MV-4-11 (cell line): ENCODE measurements around the gene RGS12.

Experiments
- DNase-seq: peaks from one replicate; lab custom pipeline; 2025; lab: John Stamatoyannopoulos, UW

The RGS12 gene

GRCh38 chr4:3330707-3331106 is 37.9 kb downstream of the RGS12 start:
- DNase-seq, result peak; percentile 94

GRCh38 chr4:3331511-3332394 is 38.9 kb downstream of the RGS12 start:
- DNase-seq, result no peak

DNA sequence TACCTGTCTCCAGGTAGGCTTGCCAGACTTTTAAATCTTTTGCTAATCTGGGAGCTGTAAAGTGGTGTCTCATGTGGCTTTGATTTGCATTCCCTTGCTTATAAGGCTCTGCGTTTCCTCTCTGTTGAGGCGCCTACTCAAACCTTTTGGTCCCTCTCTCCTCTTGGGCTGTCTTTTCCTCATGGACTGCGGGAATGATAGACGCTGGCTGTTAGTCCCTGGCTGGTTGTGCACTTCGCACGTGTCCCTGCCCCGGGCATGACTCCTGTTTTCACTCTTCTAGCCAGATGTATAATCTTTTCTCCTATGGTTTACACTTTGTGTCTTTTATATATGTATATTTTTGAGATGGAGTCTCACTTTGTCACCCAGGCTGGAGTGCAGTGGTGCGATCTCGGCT is 39.7 kb downstream of the RGS12 start:
- no peak for DNase-seq

DNA sequence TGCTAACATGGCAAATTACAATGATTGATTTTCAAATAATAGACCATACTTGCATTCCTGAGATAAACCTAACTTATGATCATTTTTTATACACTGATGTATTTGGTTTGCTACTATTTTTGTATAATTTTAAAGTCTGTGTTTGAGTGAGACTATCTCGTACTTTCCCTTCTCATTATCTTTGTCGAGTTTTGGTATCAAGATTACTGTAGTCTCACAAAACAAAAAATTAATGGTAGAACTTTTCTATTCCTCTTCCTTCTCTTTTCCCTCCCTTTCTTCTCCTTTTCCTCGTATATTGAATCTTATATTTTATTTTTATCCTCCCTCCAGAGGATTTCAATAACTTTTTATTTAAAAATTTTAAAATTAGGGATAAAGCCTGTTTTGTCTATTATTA is 41.5 kb downstream of the RGS12 start:
- no peak for DNase-seq

DNA sequence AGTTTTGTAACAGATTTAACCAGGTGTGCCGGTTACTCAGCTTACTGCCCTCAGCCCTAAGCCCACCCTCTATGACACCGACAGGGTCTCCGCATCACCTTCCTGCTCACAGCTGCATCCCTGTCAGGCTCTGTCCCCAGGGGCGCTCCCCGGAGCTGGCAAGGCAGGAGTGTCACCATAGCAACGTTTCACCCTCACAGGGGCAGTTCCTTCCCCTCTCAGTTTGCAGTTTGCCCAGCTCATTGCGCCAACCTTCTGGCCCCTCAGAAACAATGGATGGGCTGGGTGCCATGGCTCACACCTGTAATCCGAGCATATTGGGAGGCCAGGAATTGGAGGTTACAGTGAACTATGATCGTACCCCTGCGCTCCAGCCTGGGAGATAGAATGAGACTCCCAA is 42.6 kb downstream of the RGS12 start:
- no peak for DNase-seq

DNA sequence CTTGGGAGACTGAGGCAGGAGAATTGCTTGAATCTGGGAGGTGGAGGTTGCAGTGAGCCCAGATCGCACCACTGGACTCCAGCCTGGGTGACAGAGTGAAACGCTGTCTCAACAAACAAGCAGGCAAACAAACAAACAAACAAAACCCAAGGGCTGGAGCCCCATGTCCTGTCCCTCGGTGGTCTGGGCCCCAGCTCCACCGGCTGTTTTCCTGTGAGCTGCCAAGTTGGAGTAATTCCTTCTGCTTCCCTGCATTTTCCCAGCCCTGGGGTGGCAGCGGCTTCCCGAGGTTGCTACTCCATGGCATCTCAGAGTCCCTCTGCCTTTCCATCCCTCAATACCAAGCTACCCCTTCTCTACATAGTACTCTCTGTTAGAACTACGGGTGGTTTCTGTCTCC is 43.2 kb downstream of the RGS12 start:
- DNase-seq, result no peak

- DNase-seq, result no peak
Measured at GRCh38 chr4:3336382-3337356, 43.8 kb downstream of the RGS12 start.

DNA sequence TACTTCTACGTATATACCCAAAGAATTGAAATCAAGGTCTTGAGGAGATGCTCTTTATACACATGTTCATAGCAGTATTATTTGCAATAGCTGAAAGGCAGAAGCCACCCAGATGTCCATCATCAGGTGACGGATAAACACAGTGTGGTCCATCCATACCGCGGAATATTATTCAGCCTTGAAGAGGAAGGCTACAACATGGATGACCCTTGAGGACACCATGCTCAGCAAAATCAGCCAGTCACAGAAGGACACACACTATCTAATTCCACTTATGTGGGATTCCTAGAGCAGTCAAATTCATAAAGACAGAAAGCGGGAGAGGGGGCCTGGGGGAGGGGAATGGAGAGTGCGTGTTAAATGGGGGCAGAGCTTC is 44.5 kb downstream of the RGS12 start:
- DNase-seq, result no peak

DNA sequence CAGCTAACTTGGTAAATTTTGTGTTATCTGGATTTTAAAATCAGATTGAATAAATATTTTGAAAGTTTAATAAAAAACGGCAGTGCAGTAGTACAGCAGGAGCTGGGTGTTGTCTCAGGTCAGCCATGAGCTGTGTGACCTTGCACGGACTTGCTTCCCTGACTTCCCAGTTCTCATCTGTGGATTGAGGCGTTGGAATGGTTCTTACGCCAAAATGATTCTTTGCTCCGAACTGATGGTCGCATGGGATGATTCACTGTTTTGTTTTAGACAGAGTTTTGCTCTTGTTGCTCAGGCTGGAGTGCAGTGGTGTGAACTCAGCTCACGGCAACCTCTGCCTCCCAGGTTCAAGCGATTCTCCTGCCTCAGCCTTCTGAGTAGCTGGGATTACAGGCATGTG is 45.0 kb downstream of the RGS12 start:
- no peak for DNase-seq

DNA sequence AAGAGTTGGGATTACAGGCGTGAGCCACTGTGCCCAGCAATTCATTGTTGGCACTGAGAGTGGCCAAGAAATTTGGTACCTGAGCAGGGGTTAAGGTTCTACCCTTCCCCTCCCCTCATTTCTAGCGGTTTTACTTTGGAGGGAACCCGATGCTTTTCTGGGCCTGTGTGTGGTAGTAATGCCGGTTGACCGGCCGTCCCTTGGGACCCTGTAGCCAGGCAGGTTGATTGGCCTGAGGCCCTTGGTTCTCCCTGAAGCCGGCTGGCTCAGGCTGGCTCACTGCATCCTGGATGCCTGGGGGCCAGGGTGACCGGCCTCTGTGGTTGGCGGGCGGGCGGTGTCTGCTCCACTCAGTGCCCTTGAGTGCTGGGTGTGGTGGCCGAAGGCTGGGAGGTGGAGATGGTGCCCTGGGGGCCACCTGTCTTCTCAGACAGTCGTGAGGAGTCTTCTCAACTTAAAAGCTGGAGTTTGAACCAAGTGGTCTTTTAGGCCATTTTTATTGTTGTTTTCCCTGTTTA is 45.6 kb downstream of the RGS12 start:
- no peak for DNase-seq

GRCh38 chr4:3338976-3339531 is 46.2 kb downstream of the RGS12 start:
- DNase-seq, result no peak

GRCh38 chr4:3339577-3339976 is 46.8 kb downstream of the RGS12 start:
- DNase-seq, result no peak

GRCh38 chr4:3340038-3340699 is 47.3 kb downstream of the RGS12 start:
- DNase-seq, result no peak

GRCh38 chr4:3340700-3341083 is 47.9 kb downstream of the RGS12 start:
- no peak for DNase-seq

DNA sequence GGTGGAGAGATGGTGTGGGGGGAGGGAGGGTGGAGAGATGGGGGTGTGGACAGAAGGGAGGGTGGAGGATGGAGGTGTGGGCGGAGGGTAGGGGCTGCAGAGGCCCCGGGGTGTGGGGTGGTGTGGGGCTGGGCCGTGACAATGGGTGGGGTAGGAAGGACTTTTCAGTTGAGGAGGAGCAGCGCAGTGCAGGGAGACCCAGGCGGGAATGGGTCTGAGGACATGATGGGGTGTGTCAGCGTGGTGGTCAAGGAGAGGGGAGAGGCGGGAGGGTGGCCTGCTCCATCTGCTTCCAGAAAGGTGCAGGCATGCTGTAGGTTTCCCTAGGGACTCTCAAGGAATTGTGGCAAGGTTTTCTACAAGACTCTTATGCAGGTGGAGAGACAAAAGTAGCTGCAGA is 48.9 kb downstream of the RGS12 start:
- no peak for DNase-seq

GRCh38 chr4:3342182-3342854 is 49.5 kb downstream of the RGS12 start:
- no peak for DNase-seq
